NCI-H510A treated with DMSO at 0.1 percent for 48 hours (cell line): ENCODE data around the gene PALS1.

Experiments used
- DNase-seq: peaks from one replicate; lab custom pipeline; 2025; lab: John Stamatoyannopoulos, UW

PALS1 gene

DNA sequence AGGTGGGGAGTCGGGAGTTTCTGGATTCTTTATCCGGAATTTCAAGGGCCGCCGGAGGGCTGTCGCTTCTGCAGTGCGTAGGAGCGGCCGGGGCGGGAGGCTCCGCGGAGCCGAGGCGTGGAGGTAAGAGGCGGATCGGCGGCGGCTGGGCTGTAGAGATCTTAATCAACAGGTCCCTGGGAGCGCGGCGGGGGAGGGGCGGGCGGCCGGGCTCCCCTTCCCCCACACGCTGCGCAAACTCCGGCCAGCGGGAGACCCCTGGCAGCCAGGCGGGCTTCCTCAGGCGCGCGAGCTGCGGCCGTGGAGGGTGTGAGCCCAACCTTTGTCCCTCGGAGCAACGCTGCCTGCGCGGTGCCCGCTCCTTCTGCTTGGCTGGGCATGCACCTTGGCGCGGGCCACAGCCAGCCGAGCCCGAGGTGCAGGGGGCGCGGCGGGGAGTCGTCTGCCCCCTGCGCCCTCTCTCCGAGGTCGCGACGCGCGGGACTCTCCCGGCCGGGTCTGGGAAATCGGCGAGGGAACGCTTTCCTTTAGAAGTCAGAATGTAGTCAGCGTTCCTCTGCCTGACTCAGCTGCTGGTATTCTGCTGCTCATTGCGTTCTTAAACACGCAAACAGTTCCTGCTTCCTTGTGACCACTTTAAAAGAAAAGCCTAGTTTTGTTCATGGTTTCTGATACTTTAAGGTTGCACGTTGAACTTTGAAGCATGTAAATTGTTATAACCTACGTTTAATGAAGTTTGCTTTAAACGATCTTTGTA is at the start of gene PALS1:
TSS of gene PALS1 (plus strand) at position 25 of the 757 bp plus-strand sequence. CDS start 37,736 bp downstream, outside the sequence.
- DNase-seq: peak; percentile 89

DNA sequence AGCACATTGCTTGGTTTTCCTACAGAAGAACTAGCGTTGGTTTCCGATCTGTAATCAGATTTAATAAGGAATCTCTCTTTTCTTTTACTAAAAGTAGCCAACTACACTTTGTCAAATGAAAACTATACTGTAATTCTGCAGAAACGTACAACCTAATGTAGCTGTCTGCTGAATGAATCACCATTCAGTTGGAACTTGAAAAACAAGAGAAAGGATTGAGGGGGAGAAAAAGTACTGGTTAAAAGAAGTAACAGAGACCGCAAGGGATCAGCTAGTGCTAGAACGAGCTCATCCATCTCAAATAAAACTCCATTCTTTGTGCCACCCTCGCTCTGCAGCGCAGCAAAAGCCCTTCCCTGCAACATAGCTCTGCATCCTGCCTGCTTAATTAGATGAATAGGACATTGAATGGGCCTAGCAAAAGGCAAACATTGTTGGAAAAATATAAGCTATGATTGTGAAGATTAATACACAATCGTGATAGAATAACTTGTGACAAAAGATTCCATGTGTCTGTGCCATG is 49.4 kb upstream of the PALS1 start:
- DNase-seq: no peak

GRCh38 chr14:67192366-67192765 is 48.9 kb upstream of the PALS1 start:
- no peak for DNase-seq

DNA sequence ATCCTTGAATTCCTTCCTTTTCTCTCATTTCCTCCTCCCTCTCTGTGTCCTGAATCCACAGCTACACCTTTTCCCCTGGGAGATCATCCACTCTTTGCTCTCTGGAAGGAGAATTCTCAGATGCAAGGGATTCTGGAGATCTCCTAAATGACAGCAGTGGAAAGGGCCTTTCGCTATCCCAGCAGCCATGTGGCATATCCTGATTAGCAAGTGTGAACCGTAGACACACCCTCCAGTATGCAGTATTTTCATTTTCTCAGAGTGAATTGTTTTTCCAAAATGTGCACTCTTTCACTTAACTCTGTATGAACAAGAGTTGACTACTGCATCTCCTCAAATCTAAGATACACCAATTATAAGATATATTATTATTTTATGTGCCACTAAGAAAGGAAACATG is 46.0 kb upstream of the PALS1 start:
- no peak for DNase-seq

GRCh38 chr14:67199016-67199415 is 42.2 kb upstream of the PALS1 start:
- no peak for DNase-seq

- DNase-seq: no peak
Measured at GRCh38 chr14:67207810-67208209, 33.4 kb upstream of the PALS1 start.

DNA sequence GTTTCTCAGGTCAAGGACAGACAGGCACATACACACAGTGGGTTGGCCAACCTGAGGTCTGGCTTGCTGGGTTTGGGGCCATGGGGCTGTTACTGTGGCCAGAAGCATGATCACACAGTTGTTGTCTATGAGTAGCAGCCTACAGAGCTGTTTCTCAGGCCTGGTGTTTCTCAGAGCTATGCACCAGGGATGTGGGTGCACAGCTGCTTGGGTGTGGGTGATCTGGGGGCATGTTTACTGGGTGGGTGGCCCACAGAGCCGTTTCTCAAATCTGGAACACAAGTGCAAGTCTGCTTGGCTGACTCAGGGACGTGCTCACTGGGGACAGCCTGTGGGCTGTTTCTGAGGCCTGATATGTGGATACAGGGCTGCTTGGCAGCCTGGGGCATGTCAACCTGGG is 23.1 kb upstream of the PALS1 start:
- DNase-seq: no peak

GRCh38 chr14:67221248-67221981 is 19.8 kb upstream of the PALS1 start:
- no peak for DNase-seq

- DNase-seq: no peak
Measured at GRCh38 chr14:67221982-67222328, 19.3 kb upstream of the PALS1 start.

DNA sequence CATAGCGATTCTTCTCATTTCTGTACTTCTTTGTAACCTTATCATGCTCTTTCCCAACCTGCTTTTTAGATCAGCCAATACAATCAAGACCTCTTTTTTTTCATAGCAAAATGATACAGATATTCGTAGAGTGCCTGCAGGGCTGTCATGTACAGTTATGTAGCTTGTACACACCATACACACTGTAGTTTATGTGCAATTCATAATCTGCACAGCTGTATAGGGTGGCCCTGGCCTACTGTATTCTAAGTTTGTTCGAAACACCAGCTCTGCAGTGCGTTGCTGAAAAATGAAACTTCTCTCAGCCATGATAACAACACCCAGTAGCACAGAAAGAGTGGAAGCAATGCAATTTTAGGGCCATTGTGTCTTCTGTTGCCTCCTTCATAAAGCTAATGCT is 15.7 kb upstream of the PALS1 start:
- no peak for DNase-seq

- no peak for DNase-seq
Measured at GRCh38 chr14:67228325-67228984, 12.8 kb upstream of the PALS1 start.

GRCh38 chr14:67232066-67232465 is 9.2 kb upstream of the PALS1 start:
- no peak for DNase-seq

GRCh38 chr14:67232621-67233020 is 8.6 kb upstream of the PALS1 start:
- DNase-seq: no peak

- no peak for DNase-seq
Measured at GRCh38 chr14:67237591-67237990, 3.6 kb upstream of the PALS1 start.

DNA sequence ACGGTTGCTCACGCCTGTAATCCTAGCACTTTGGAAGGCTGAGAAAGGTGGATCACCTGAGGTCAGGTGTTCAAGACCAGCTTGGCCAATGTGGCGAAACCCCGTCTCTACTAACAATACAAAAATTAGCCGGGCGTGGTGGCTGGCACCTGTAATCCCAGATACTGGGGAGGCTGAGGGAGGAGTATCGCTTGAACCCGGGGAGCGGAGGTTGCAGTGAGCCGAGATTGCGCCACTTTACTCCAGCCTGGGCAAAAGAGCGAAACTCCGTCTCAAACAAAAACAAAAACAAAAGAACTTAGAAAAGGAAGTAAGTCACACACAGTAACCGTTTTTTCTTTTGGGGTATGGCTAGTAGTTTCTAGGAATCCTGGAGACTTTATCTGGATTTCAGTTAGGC is 1.7 kb upstream of the PALS1 start:
- DNase-seq: no peak

- DNase-seq: peak; percentile 60
Measured at GRCh38 chr14:67240168-67240932, 885 bp upstream of the PALS1 start.

DNA sequence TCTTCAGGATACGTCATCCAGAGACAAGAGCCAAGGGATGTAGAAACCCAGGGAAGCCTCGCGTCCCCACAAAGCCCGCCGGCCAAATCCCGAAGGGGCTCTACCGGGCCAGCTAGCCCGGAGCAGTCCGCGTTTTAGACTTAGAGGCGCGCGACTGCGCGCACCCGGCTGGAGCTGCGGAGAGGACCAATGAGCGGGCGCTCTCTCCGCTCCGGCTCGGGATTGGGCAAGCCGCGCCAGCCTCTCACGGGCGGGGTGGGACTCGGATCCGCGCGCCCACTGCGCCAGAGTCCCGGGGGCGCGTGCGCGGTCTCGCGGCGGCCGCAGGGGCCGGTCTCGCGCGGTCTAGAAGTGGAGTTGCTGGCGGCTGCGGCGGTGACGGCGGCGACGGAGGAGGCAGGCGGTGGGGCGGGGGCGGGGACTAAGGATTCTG is 241 bp upstream of the PALS1 start:
- peak; percentile 93 for DNase-seq

DNA sequence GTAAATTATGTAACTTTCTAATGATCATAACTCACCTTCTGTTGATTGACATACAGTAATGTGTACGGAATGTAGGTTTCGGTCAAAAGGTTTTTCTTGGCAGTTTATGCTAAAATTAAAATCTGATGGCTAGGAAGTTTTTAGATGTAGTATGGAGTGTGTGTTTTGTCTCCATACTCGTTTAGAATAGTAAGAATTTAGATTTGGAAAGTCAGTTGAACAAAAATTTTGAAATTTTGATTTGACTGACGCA is 859 bp downstream of the PALS1 start:
- DNase-seq: no peak

DNA sequence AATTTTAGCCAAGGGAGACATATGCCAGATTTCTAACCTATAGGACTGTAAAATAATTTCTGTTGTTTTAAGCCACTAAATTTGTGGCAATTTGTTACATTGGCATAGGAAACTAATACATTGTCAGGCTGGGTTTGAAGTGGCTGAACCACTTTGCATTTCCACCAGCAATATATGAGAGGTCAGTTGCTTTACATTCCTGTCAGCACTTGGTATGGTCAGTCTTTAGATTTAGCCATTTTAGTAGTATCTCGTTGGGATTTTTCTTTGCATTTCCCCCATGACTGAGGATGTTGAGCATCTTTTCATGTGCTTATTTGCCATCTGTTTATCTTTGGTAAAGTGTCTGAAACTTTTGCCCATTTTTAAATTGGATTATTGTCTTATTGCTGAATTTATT is 3.9 kb downstream of the PALS1 start:
- no peak for DNase-seq

- no peak for DNase-seq
Measured at GRCh38 chr14:67251573-67252226, 10.5 kb downstream of the PALS1 start.

- no peak for DNase-seq
Measured at GRCh38 chr14:67253076-67253635, 11.9 kb downstream of the PALS1 start.

GRCh38 chr14:67257906-67258305 is 16.7 kb downstream of the PALS1 start:
- DNase-seq: no peak
